HG02943 (cell line): ENCODE results near the gene SURF1.
A peak's percentile ranks its signal among the peaks of the same experiment; 100 is the strongest.
"Not testable (repeated sequence)": the region's sequence is repeated elsewhere in the genome, so short reads cannot be mapped to it uniquely, and the experiment has no call there.

ENCODE experiments used
- ATAC-seq: cut with Tn5 transposase; IDR thresholded peaks from one replicate; pipeline ENCODE4 v1.9.1; 2021; ENCODE audit warnings: mild to moderate bottlenecking, low read depth, moderate library complexity; ENCODE audit not compliant: unreplicated experiment

The SURF1 gene, protein sequence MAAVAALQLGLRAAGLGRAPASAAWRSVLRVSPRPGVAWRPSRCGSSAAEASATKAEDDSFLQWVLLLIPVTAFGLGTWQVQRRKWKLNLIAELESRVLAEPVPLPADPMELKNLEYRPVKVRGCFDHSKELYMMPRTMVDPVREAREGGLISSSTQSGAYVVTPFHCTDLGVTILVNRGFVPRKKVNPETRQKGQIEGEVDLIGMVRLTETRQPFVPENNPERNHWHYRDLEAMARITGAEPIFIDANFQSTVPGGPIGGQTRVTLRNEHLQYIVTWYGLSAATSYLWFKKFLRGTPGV

DNA sequence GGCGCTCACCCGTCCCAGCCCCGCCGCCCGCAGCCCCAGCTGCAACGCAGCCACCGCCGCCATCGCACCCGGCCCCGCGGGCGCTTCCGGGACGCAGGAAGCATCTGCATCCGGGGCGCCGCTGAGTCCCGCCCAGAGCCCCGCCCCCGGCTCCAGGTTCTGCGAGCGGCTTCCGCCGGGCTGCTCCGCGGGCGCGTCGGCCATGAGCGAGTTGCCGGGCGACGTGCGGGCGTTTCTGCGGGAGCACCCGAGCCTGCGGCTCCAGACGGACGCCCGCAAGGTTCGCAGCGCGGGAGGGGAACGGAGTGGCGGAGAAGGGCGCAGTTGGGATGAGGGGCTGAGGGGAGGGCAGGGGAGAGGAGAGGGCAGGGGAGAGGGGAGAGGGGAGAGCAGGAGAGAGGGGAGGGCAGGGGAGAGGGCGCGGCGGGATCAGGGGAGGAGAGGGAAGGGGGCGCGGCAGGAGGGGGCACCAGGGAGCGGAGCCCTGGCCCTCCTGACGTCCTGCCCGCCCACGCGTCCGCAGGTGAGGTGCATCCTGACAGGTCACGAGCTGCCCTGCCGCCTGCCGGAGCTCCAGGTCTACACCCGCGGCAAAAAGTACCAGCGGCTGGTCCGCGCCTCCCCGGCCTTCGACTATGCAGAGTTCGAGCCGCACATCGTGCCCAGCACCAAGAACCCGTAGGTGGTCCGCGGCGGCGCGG is at the start of gene SURF1, which contains the start of gene SURF2:
SURF1 (minus strand) TSS at position 97 of the 701 bp plus-strand sequence; CDS start at position 63, 34 bp downstream.
SURF2 (plus strand) TSS at position 160 of the 701 bp plus-strand sequence; CDS start at position 203, 43 bp downstream.
- ATAC-seq: peak; percentile 53

DNA sequence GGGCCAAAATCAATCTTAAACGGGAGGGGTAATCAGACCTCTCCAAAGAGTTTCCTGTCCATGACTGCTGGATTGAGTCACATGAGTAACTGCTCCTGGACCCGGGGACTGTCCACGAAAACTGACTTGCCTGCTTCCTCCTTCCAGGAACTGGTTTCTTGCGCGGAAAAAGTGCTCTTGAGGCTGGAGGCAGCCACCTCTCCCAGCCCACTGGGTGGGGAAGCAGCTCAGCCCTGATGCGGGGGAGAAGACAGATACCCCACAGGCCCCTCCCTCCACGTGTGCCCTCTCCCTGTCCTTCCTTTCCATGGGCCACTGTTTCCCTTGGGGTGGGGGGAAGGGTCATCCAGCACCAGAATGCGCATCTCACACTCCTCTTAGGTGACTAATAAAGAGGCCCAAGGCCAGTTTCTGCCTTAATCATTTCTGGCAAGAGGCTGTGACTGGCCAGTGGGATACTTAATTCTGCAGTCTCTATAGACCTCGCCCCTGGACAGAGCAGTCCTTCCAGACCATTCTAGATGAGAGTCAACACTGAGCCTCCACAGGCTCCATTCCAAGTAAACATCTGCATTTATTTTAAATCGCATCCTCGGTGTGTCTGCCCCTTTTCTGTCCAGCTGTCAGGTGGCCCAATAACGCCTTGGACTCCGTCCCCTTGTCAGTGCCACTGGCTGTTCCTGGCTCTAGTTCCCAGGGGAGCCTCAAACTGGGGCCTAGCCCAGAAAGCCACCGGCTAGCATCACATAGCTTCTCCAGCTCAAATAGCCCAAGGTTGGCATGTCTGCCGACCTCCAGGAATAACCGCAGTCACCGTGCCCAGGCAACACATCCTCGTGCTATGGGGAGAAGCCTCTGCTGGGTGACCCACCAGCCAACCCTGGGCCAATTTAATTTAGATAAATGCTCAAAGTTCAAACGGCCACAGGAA is 49.5 kb upstream of the SURF1 start:
- no peak for ATAC-seq

DNA sequence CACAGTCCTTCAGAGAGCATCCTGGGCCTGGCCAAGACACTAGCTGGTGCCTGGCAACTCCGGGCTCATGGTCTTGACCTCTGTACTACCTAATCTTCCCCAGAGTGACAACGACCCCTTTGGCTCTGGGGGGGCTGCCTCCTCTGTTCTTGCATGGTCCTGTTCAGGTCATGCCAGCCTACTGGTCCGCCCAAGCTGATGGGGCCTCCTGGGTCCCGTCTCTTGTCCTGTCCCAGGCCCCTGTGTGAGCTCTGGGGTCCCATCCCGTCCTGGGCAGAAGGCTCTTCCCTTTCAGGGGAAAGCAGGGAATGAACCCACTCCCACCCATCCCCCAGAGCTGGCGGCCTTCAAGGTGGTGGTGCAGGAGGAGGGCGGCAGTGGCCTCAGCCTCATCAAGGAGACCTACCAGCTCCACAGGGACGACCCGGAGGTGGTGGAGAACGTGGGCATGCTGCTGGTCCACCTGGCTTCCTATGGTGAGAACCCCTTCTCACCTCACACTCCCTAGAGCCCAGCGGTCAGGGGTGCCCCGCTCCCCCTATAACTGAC is 48.2 kb upstream of the SURF1 start:
- ATAC-seq: no peak

DNA sequence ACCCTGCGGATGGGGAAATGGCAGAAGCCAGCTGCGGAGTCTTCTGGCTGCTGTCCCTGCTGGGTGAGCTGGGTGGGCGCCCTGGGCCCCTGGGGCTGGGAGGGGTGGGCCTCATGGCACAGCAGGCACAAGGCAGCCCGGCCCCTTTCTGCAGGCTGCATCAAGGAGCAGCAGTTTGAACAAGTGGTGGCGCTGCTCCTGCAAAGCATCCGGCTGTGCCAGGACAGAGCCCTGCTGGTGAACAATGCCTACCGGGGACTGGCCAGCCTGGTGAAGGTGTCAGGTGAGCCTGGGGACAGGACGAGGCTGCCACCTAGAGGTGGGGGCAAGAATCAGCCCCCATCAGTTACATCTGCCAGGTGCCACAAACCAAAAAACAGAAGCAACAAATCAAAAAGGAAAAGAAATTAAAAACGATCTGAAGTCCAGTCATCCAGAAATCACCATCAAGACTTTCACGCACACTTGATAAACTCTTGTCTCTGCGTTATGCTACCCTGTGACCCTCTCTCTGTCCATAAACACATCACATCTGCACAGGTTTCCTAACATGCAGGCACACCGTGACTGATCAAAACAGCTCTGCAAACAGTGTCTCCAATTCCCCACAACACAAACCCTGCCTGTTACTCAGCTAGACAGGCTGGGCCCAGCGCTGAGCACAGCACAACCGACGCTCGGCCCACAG is 47.6 kb upstream of the SURF1 start:
- ATAC-seq: no peak

DNA sequence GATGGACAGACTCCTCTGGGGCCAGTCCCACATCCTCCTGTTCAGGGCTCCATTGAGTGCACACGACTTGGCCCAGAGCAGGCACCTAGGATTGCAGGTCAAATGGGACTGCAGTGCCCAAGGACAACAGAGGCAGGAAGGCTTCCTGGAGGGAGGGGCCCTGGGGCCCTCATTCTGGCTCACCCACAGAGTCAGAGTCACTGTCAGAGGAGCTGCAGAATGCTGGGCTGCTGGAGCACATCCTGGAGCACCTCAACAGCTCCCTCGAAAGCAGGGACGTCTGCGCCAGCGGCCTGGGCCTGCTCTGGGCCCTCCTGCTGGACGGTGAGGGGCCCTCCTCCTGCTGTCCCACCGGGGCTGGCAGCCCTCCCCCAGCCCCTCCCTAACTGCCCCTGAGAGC is 46.4 kb upstream of the SURF1 start:
- no peak for ATAC-seq

DNA sequence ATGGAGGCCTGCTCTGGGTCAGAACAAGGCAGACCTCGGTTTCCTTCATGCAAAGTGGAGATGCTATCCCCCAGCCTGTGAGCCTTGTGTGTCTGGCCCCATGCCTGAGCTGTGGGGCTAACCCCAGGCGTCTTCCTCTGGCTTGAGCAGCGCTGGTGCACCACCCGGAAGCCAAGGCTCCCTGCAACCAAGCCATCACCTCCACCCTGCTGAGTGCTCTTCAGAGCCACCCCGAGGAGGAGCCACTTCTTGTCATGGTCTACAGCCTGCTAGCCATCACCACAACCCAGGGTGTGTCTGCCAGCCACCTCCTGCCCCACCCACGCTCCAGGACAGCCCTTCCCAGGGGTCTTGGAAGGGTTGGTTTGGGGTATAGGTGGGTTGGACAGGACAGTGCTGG is 45.3 kb upstream of the SURF1 start:
- no peak for ATAC-seq

DNA sequence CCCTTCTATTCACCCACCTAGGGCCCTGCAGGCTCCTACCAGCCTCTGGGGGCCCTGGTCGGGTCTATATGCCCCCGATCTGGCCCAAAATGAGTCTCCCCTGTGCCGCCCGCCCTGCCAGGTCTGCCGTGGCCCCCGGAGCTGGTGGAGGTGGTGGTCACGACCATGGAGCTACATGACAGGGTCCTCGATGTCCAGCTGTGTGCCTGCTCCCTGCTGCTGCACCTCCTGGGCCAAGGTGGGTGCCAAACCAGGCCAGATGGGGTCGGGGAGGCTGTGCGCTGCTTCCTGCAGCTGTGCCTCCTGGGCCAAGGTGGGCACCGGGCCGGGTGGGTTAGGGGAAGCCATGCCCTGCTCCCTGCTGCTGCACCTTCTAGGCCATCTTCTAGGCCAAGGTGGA is 44.0 kb upstream of the SURF1 start:
- ATAC-seq: no peak

DNA sequence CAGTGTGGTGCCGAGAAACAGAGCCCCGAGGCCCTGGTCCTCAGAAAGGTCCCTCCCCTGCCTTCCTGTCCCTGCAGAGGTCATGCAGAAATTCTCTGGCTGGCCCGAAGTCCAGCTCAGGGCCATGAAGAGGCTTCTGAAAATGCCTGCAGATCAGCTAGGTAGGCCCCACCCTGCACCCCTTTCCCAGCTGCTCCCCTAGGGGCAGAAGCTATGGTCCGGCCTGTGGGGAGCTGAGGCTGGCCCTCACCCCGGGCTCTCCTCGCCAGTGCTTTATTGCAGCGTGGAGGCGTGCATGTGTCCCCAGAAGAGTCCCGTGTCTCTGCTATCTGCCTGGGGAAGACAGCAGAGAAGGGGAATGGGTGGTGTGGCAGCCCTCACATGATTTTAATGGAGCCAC is 41.6 kb upstream of the SURF1 start:
- ATAC-seq: no peak

DNA sequence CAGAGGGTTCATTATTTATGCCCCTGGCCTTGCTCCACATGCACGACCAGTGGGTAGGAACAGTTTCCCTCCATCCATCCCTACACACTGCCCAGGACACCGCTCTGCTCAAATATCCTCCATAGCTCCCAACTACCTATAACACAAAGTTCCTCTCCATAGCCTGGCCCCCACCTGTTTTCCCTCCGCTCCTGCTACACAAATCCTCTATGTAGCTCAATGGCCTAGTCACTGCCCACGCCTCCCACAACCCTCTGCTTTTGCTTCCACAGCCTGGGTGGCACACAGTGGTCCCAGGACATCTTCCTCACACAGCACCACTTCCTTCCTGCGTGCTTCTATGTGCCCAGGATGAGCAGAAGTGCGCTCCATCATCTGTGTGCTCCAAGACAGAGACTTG is 41.1 kb upstream of the SURF1 start:
- no peak for ATAC-seq

DNA sequence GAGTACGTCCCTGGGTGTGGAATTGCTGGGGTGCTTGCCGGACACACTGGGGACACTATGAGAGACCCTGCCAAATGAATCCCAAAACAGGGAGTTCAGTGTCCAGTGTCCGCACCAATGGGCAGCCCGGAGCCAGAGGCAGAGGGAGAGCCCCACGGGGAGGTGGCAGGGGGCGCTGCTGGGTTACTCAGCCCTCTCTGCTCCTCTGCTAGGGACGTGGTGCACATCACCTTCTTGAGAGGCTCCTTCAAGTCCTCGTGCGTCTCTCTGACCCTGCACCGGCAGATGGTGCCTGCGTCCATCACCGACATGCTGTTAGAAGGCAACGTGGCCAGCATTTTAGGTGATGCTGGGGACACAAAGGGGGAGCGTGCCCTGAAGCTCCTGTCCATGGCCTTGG is 40.7 kb upstream of the SURF1 start:
- ATAC-seq: no peak

DNA sequence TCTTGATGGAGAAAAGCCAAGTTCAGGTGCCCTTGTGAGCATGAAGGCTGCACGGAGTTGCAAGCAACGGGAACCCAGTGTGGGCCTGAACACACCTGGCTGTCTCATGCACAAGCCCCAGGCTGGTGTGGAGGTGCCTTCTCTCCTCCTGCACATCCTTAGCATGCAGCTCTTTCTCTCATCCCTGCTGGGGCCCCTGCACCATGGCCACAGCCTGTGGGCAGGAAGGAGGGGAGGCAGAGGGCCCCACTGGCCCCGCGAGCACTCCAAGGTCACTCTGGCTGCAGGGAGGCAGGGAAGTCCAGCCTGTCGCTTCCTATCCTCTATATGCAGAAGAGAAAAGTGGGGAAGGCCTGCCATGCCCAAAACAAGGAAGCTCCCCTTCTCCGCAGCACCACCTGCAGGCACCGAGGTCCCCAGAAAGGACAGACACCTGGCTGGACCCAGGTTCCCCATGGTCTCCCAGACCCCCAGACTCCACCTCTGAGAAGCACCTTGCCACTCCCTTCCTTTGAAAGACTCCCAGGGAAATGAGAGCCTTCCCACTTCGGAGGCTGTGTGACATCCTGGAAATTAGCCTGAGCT is 38.5 kb upstream of the SURF1 start:
- ATAC-seq: no peak

DNA sequence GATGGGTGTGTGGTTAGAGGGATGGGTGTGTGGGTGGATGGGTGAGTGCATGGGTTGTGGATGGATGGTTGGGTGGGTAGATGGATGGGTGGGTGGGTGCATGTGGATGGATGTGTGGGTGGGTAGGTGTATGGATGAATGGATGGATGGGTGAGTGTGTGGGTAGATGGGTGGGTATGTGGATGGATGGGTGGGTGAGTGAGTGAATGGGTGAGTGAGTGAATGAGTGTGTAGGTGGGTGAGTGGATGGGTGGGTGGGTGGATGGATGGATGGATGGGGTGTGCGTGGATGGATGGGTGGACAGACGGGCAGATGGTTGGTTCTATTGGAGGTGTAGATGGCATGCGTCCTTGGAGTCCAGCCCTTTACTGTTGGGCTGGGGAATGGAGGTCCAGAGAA is 37.1 kb upstream of the SURF1 start:
- ATAC-seq: no peak

DNA sequence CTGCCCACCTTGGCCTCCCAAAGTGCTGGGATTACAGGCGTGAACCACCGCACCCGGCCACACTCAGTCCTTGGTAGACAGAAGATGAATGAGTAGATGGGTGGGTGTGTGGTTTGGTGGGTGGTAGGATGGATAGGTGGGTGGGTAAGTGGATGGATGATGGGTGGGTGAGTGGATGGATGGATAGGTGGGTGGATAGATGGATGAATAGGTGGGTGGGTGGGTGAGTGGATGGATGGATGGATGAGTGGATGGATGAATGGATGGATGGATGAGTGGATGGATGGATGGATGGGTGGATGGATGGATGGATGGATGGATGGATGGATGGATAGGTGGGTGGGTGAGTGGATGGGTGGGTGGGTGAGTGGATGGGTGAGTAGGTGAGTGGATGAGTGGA is 36.0 kb upstream of the SURF1 start:
- ATAC-seq: not testable (repeated sequence)

DNA sequence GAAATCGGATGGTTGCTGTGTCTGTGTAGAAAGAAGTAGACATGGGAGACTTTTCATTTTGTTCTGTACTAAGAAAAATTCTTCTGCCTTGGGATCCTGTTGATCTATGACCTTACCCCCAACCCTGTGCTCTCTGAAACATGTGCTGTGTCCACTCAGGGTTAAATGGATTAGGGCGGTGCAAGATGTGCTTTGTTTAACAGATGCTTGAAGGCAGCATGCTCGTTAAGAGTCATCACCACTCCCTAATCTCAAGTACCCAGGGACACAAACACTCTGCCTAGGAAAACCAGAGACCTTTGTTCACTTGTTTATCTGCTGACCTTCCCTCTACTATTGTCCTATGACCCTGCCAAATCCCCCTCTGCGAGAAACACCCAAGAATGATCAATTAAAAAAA is 35.2 kb upstream of the SURF1 start:
- not testable (repeated sequence) for ATAC-seq

DNA sequence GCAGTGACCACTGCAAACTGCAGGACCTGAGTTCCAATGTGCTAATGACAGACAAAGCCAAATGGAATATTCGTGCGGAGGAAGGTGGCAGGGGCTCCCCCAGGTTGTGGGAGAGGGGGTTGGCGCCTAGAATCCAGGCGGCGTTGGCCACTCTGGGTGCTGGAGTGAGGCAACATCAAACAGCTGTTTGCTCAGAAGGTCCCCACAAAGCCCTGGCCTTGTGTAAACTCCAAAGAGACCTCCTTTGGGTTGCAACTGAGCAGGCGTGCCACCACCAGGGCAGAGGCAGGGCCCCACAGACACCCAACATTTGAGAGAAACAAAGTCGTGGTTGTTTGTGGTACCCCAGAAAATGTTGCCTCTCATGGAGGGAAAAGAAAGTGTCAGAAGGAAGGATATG is 34.4 kb upstream of the SURF1 start:
- ATAC-seq: no peak

DNA sequence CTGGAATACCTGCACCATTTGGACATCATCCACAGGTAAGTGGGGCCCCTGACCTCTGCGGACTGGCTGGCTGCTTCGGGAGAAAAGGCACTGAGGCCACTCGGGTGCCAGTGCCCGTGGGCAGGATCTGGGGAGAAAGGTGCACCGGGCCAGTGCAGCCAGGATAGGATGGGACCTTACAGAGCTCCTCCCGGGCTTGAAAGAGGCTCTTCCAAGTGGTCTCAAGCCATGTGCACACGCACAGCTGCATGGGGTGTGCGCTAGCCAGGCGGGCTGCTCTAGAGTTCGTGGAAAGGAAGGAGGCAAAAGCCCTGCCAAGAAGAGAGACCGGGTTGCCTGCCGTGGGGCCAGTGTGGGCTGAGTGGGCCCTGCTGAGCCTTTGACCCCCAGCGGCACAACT is 33.3 kb upstream of the SURF1 start:
- no peak for ATAC-seq

DNA sequence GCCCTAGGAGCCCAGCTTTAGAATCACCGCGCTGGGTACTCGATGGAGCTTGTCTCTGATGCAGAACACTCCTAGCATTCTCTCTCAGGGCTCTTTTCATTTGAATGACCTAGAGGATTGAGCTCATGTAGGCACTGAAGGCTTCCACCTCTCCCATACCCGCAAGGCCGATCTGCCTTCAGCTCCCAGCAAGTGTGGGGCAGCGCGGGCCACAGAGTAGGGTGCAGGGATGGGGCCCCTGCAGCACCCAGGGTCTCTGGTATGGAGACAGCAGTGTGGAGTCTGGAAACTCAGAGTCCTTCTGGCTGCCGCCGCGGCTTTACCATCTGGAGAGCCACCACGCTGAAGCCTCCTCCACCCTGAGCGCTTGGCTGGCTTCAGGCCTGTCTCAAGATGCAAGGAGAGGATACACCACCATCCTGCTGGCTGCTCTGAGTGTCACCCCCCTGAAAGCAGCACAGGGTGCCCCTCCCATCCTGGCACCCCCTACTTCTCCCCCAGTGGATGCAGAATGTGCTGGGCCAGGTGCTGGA is 32.8 kb upstream of the SURF1 start:
- ATAC-seq: no peak

DNA sequence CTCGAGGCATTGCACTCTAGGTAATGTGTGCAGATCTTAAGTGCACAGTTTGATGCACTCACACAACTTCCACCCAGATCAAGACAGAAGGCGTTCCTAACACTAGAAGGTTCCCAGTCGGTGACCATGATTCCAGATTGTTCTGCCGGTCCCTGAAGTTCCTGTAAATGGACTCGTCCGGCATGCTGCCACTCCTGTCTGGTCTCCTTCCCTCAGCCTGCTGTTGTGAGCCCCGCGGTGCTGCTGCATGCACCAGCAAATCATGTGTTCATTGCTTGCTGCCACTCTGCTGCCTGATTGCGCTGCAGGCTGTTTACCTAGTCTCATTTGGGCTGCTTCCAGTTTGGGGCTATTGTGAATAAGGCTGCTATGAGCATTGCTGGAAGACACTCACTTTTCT is 31.4 kb upstream of the SURF1 start:
- no peak for ATAC-seq

DNA sequence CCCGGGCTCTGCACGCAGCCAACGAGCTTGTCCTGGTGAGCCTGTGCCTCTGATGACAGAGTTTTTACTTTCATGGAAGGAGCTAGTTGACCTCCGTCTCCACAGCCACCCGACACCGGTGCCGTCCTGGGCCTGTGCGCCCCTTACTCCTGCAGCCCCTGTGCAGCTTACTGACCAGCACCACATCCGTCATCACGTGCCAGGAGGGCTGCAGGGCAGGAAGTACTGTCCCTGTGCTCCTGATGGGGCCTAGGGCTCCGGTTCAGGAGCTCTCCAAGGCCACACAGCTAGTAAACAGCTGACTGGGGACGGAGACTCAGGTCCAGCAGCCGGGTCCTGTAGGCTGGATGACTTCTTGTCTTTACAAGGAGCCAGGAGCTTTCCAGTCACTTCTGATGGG is 30.1 kb upstream of the SURF1 start:
- no peak for ATAC-seq

DNA sequence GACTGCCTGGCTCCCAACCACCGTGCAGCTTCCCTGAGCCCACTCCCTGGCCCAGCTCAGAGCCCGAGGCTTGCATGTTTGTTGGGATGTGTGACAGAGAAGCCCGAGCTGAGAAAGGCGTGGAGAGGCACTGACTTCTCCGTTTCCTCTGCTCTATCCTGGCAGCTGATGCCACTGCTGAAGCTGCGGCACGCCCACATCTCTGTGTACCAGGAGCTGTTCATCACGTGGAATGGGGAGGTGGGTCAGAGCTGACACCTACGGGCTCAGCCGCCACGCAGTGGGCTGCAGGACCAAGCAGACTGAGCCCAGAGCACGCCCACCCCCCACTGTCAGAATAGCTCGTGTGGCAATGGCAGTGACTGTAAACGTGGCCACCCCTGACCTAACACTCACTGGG is 29.2 kb upstream of the SURF1 start:
- no peak for ATAC-seq
